Inferior parietal cortex (tissue), 1 donor: ENCODE data around the gene RADIL.

Experiments
- DNase-seq: peaks from one replicate; pipeline ENCODE4 v3.0.0-alpha.2; 2016; ENCODE audit errors: extremely low spot score

RADIL gene

GRCh38 chr7:4883033-4883371 lies 514 bp downstream of the RADIL start:
- DNase-seq: no peak

GRCh38 chr7:4882169-4883032 lies 1.1 kb downstream of the RADIL start:
- peak; percentile 27 for DNase-seq

GRCh38 chr7:4880218-4880617 lies 3.3 kb downstream of the RADIL start:
- DNase-seq: no peak

GRCh38 chr7:4879396-4880081 lies 4.0 kb downstream of the RADIL start:
- DNase-seq: no peak

GRCh38 chr7:4878336-4879335 lies 4.9 kb downstream of the RADIL start:
- no peak for DNase-seq

- DNase-seq: no peak
Measured at GRCh38 chr7:4876586-4876985, 6.9 kb downstream of the RADIL start.

GRCh38 chr7:4875391-4875790 lies 8.1 kb downstream of the RADIL start:
- DNase-seq: no peak

GRCh38 chr7:4873071-4873944 lies 10.2 kb downstream of the RADIL start:
- DNase-seq: no peak

- no peak for DNase-seq
Measured at GRCh38 chr7:4871930-4872675, 11.4 kb downstream of the RADIL start.

GRCh38 chr7:4871056-4871680 lies 12.3 kb downstream of the RADIL start:
- DNase-seq: no peak

- no peak for DNase-seq
Measured at GRCh38 chr7:4868493-4868892, 15.0 kb downstream of the RADIL start.

- no peak for DNase-seq
Measured at GRCh38 chr7:4866528-4867496, 16.7 kb downstream of the RADIL start.

- DNase-seq: no peak
Measured at GRCh38 chr7:4862156-4862555, 21.4 kb downstream of the RADIL start.

GRCh38 chr7:4861673-4862072 lies 21.8 kb downstream of the RADIL start, which contains the start of gene PAPOLB:
Gene PAPOLB (minus strand): TSS chr7:4862030. CDS start chr7:4861810, 220 bp downstream.
- no peak for DNase-seq

- DNase-seq: no peak
Measured at GRCh38 chr7:4861227-4861626, 22.3 kb downstream of the RADIL start.

GRCh38 chr7:4857189-4857588 lies 26.3 kb downstream of the RADIL start:
- no peak for DNase-seq

- DNase-seq: no peak
Measured at GRCh38 chr7:4856336-4857057, 27.0 kb downstream of the RADIL start.

- no peak for DNase-seq
Measured at GRCh38 chr7:4854916-4855315, 28.6 kb downstream of the RADIL start.
